ENCODE data around the gene TNNC1.

TNNC1 gene

GRCh38 chr3:52489453-52489852 is 35.6 kb upstream of the TNNC1 start:
- FAIRE-seq (no peak), DNase-seq (ENCODE audit: insufficient read length, low spot score) (no peak)
- TF ChIP-seq CTCF (IDR thresholded peaks at IDR 0.05; ENCODE audit: insufficient read depth, missing control alignments): no peak

- no peak for FAIRE-seq
- DNase-seq (ENCODE audit: insufficient read length, low spot score): no peak
- TF ChIP-seq CTCF (IDR thresholded peaks at IDR 0.05; ENCODE audit: insufficient read depth, missing control alignments): no peak
Observed at GRCh38 chr3:52488746-52489145, 34.9 kb upstream of the TNNC1 start.

- no peak for FAIRE-seq
- TF ChIP-seq CTCF (IDR thresholded peaks at IDR 0.05; ENCODE audit: insufficient read depth, missing control alignments): no peak
- no peak for DNase-seq (ENCODE audit: insufficient read length, low spot score)
Observed at GRCh38 chr3:52487788-52488691, 34.2 kb upstream of the TNNC1 start.

- FAIRE-seq (no peak), DNase-seq (ENCODE audit: insufficient read length, low spot score) (no peak)
- no peak for TF ChIP-seq CTCF (IDR thresholded peaks at IDR 0.05; ENCODE audit: insufficient read depth, missing control alignments)
Observed at GRCh38 chr3:52487050-52487787, 33.4 kb upstream of the TNNC1 start.

GRCh38 chr3:52484680-52485461 is 31.0 kb upstream of the TNNC1 start:
- FAIRE-seq (no peak), DNase-seq (ENCODE audit: insufficient read length, low spot score) (no peak)
- no peak for TF ChIP-seq CTCF (IDR thresholded peaks at IDR 0.05; ENCODE audit: insufficient read depth, missing control alignments)

GRCh38 chr3:52483577-52484381 is 29.9 kb upstream of the TNNC1 start:
- FAIRE-seq (peak; percentile 56), DNase-seq (ENCODE audit: insufficient read length, low spot score) (no peak)
- no peak for TF ChIP-seq CTCF (IDR thresholded peaks at IDR 0.05; ENCODE audit: insufficient read depth, missing control alignments)

All from D721Med (cell line).